GM12801 (cell line): ENCODE data around the gene WNT2B.

Experiments
- TF ChIP-seq, protein P1 (sequence below): IDR thresholded peaks from one replicate; pipeline ENCODE4 v1.5.1; 2011; ENCODE audit warnings: control low read depth; ENCODE audit not compliant: insufficient read length; ENCODE audit errors: extremely low read depth

WNT2B gene

DNA sequence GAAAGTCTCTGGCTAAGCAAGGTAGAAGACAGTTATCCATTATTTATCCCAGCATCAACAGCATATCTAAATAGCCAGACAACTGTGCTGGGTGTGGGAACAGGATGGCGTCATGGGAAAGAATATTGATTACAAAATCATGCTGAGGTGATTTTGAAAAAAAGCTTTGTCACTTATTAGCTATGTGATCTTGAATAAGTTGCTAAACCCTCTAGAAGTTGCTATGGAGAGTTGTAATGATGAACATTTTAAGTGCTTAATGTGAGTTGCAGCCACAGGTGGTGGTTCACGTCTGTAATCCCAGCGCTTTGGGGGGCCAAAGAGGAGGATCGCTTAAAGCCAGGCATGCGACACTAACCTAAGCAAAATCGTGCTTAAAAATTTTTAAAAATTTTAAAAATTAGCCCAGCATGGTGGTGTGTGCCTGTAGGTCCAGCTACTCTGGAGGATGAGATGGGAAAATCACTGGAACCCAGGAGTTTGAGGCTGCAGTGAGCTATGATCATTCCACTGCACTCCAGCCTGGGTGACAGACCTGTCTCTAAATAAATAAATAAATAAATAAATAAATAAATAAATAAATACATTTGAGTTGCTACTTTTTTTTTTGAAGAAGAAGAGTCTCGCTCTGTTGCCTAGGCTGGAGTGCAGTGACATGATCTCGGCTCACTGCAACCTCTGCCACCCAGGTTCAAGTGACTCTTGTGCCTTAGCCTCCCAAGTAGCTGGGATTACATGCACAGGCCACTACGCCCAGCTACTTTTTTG lies 33.6 kb downstream of the WNT2B start:
- TF ChIP-seq, protein P1, sequence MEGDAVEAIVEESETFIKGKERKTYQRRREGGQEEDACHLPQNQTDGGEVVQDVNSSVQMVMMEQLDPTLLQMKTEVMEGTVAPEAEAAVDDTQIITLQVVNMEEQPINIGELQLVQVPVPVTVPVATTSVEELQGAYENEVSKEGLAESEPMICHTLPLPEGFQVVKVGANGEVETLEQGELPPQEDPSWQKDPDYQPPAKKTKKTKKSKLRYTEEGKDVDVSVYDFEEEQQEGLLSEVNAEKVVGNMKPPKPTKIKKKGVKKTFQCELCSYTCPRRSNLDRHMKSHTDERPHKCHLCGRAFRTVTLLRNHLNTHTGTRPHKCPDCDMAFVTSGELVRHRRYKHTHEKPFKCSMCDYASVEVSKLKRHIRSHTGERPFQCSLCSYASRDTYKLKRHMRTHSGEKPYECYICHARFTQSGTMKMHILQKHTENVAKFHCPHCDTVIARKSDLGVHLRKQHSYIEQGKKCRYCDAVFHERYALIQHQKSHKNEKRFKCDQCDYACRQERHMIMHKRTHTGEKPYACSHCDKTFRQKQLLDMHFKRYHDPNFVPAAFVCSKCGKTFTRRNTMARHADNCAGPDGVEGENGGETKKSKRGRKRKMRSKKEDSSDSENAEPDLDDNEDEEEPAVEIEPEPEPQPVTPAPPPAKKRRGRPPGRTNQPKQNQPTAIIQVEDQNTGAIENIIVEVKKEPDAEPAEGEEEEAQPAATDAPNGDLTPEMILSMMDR = no peak

DNA sequence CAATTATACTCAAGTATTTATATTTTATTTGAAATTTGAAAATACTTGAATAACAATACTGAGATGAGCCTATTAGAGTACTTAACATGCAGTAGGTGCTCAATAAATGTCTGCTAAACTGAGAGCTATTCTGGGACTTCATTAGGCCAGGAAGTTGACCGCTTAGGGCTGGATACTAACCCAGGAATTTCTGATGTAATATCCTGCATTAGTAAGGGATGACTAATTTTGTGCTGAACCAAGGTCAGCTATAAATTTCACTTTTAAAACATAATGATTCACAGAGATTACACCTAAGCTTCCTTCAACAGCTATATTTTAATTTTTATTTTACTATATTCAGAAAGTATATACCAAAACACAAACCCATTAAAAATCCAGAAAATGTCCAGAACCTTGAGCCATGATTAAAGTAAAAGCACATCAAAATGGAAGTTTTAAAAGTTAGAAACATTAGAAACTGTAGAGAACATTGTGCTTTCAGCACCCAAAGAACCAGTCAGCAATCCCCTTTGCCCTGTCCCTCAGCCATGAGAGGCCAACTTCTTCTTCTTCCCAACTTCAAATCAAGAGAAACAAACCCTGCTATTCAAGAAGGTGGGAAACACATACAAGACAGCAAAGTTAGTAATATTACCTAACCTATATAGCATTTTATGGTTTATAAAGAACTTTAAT lies 35.4 kb downstream of the WNT2B start:
- TF ChIP-seq, protein P1 = no peak

DNA sequence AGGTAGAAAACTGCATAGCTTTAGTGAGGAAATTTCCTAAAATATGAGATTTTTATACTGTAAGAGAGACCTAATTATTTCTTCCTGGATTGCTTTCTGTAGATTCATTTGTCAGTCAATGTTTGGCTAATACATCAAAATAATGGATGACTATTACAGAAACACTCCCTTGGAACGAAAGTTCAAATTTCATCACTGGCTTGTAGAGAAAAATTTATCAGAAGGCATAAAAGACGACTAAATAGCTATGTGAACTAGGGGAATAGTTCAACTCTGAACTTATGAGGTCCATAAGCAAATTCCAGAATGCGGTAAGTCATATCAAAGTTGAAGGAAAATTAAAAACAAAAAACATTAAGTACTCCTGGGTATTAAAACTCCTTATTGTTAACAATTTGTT lies 36.0 kb downstream of the WNT2B start:
- TF ChIP-seq, protein P1 = no peak

DNA sequence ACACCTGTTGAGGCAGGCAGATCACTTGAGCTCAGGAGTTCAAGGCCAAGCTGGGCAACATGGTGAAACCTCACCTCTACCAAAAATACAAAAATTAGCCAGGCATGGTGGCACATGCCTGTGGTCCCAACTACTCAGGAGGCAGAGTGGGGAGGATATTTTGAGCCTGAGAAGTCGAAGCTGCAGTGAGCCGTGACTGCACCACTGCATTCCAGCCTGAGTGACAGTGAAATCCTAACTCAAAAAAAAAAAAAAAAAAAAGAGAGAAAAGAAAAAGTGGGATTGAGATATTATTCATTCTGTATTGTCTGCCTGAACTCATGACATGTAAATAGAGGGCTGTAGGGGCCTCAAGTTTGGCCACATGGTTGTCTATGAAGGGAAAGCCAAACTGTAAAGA lies 37.3 kb downstream of the WNT2B start:
- TF ChIP-seq, protein P1 = no peak

DNA sequence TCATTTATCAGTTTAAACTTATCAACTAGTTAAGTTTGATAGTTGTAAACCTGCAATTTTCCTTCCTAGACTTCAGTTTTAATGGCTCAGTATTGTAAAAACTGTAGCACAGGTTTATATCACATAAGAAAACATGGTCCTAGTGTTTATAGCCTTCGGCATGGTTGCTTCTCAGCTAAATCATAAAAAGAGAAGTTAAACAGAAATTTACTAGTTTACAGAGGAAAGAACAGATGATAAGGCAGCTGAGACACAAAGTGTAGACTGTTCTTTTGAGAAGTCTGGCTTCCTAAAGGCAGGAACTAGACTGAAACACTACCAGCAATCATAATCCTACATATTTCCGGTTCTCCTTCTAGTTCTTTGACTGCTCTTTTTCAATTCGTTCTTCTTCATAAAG lies 39.8 kb downstream of the WNT2B start:
- TF ChIP-seq, protein P1 = no peak

DNA sequence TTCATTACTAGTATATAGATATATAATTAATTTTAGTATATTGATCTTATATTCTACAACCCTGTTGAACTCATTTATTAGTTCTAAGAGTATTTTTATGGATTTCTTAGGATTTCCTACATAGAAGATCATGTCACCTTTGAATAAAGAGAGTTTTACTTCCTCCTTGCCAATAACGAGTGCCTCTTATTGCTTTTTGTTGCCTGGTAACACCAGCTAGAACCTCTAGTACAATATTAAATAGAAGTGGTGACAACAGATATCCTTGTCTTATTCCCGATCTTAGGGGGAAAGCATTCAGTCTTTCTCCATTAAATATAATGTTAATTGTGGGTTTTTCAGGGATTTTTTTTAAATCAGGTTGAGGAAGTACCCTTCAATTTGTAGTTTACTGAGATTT lies 40.8 kb downstream of the WNT2B start:
- TF ChIP-seq, protein P1 = no peak

DNA sequence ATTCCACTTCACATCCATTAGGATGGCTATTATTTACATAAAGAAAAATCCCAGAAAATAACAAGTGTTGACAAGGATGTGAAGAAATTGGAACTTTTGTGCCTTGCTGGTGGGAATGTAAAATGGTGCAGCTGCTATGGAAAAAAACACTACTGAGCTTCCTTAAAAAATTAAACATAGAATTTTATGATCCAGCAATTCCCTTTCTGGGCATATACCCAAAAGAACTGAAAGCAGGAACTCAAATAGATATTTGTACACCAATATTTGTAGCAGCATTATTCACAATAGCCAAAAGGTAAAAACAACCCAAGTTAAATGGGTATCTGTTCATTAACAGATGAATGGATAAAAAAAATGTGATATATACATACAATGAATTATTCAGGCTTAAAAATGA lies 45.6 kb downstream of the WNT2B start:
- TF ChIP-seq, protein P1 = no peak
